HL-60/S4 treated with phorbol 12-myristate 13-acetate at 8.2 ng/mL for 4 days and 3 days (cell line): ENCODE measurements around the gene UBE2L6.

ENCODE experiments used
- in situ Hi-C: fragments of 300-500 bp; cut with MboI; formaldehyde crosslinking; loops from 2 replicates; pipeline ENCODE4 v1.15.0; 2022; ENCODE audit warnings: low sequenced_read_pairs

Gene UBE2L6

DNA sequence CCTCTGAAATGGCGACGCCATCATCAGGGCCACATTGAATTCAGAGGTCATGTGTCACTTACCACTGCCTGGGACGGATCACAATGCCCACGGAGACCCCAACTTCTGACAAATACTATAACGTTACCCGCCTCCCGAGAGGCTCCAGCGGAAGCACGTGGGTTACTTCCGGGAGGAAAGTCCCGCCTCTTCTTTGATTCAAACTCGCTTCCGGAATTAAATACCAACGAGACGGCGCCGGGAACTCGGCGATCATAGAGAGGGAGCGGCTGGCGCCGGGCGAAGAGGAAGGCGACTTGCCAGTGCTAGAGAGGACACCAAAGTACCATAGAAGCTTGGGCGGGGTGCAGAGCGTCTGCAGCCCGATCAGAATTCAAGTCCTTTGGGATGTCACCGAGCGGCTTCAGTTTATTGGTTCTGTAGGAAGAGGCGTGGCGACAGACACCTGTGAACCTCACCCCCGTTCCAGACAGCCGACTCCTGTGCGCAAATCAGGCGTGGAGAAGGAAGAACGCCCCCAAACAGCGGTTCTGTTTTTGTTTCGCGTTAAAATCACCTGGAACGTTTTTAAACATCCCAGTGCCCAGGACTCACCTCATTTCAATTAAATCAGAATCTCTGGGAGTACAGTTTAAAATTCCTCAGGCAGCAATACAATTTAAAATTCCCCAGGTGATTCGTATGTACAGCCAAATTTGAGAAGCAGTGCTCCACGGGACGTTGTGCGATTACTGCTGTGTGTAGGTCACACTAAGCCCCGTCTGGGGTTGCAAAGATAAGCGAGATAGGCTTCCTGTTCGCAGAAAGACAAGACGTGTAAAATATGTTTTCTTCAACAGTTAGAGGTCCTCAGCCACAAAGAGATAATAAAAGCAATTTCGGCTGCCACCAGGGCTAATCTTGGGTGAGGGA is 36.6 kb downstream of the UBE2L6 start, which contains the start of gene TIMM10:
TIMM10 (minus strand) TSS at position 159 of the 912 bp plus-strand sequence. CDS start 565 bp downstream, outside the sequence.
- in situ Hi-C loops, result loop anchor here (25.0 kb wide), 1 partner anchor 194 kb away; the partner anchor contains the start of genes P2RX3 and SSRP1

DNA sequence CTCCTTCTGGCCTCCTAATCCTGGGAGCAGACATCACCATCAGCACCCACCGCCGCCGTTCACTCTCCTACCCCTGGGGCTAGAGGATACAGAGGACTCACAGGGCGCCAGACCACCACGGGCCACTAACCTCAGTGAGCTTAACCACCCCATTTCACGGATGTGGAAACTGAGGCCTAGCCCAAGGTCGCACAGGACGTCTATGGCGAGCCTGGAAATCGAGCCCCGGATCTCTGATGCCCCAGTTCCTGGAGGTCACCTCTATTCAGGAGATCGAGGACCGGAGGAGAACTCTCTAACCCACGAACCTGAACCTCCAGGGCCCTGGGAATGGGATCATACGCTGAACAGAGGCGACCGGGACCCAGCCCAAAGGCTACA is 37.3 kb downstream of the UBE2L6 start:
- in situ Hi-C loops, result loop anchor here (25.0 kb wide), 1 partner anchor 193 kb away; the partner anchor contains the start of genes P2RX3 and SSRP1

DNA sequence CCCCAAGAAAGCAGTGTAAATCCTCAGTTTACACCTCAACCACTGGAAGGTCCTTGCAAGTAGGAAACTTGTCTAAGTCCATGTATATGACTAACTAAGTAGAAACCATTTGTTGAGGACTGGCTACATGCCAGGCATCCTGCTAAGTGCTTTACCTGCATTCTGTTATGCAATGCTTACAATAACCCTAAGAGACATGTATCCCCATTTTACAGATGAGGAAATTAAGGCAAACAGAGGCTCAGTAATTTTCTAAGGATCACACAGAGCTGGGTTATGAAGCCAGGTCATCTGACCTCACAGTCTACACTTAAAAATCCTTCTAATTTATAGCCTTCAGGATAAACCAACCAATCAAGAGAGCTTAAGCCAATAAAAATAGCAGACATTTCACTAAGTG is 38.5 kb downstream of the UBE2L6 start:
- in situ Hi-C loops, result loop anchor here (25.0 kb wide), 1 partner anchor 192 kb away; the partner anchor contains the start of genes P2RX3 and SSRP1

DNA sequence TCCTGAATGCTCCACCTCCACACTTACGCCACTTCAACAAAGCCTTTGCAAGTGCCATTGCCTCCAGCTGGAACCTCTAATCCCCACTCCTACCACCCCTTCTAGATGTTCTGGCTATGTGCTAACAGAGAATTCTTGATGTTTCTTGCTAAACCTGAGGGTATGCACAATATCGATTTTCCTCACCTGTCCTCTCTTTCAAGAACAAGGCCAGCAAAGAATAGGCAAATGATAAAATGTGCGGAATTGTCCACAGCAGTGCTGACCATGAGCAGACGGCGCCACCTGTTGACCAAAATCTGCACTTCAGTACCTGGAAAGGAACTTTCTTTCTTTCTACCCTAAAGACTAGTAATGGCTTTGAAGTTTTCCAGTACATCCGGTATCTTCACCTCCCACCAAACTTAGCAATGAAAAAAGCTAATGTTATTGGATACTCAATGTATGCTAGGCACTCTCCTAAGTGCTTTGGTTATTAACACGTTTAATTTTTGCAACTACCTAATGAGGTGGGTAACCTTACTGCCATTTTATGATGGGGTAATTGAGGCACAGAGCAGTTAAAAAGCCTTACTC is 40.3 kb downstream of the UBE2L6 start:
- in situ Hi-C loops, result loop anchor here (25.0 kb wide), 1 partner anchor 190 kb away; the partner anchor contains the start of genes P2RX3 and SSRP1

DNA sequence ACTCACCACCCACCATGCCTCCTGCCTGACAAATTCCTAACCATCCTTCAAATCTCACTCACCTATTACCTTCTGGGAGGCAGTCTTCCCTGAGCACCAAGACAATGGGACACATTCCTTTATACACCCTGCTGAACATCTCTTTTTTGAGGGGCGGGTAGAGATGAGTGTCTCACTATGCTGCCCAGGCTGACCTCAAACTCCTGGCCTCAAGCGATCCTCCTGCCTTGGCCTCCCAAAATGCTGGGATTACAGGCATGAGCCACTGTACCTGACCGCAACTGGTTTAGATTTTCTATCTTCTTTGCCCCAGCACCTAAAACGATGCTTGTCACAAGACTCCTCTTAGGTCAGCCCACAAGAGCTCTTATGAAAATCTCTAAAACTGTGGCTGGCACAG is 44.1 kb downstream of the UBE2L6 start:
- in situ Hi-C loops, result no loop called here

DNA sequence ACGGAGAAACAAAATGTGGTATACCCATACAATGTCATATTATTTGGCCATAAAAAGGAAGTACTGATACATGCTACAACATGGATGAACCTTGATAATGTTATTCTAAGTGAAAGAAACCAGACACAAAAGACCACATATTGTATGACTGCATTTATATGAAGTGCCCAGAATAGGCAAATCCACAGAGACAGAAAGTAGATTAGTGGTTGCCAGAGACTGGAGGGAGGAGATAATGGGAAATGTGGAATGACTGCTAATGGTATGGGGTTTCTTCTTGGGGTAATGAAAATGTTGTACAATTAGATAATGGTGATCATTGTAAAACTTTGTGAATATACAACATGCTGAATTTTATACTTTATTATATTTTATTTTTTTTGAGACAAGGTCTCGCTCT is 46.4 kb downstream of the UBE2L6 start:
- in situ Hi-C loops, result no loop called here

DNA sequence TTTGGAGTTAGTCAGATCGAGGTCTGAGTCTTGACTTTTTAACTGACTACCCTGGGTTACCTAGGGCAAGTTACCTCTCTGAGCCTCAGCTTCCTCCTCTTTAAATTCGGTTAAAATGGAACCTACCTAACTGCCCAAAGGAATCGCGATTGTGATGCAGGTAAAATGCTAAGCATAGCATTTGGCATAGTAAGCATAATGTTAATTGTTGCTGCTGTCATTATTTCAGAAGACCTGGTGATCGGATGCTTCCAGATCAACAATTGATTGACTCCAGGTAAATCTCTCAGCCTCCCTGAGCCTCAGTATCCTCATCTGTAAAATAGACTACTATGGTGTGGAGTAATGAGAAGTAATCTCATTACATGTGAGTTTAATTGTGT is 51.4 kb downstream of the UBE2L6 start:
- in situ Hi-C loops, result no loop called here

DNA sequence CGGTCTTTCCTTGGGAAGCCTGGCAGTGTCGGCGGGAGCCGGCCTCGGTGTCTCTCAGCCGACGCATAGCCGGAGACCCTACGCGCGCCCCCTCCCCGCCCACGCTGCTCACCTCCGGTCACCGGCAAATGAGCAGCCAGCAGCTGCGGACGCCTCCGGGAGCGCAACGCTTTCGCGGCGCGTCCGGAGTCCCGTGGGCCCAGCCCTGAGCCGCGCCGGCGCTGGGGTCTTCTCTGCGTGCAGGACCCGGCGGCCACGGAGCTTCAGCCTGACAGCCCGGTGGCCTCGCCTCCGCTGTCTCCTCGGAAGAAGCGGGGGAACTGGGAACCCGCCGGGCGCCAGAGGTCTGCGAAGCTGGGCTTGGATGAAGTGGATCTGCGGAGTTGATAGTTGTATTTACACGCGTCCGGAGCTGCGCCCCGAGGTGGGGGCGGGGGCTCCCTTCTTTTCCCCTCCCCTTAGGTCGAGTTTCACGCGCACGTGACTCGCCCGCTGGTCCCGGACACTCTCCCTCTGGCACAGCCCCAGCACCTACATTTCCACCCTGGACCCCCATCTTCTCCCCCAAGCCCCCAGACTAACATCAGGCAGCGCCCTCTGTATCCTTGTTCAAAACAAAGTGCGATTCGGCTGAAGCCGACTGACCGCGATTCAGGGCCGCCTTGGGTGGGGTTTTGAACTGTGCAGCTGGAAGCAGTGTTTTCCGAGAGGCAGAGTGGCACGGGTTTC is 52.0 kb downstream of the UBE2L6 start, which contains the start of gene SLC43A1:
SLC43A1 (minus strand) TSS at position 371 of the 729 bp plus-strand sequence. CDS start 1,591 bp downstream, outside the sequence.
- in situ Hi-C loops, result no loop called here

DNA sequence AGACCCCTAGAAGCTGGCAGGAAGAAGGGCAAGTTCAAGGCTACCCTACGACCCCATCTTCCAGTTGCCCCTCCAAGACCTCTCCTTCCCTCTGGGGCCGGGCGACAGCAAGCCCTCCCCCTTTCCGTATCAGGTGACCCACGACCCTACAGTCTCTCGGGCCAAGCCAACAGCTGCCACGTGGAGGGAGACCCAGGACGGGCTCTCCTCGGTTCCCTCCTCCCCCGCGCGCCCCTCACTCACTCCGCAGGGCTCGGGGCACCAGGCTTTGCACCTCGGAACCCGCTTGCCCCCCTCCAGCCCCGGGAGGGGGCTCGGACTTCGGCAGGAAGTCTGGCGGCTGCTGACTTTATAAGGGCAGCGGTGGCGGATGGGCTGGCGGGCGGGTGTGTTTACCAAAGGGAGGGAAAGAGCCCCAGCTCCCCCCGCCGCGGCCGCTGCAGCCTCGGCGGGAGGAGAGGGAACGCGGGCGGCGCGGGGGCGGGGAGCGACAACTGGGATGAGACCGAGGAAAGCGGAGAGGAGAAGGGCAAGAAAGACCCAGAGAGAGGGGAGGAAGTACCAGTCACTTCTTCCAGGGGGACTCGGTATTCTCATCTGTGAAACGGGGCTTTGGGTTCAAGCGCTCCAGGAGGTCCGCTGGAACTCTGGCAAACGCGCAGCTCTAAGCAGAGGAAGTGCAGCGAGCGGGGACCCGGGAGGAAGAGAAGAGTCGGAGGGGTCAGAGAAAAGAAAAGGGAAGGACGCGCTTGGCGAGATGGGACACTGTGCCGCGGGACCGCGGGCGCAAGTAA is 52.7 kb downstream of the UBE2L6 start:
- in situ Hi-C loops, result no loop called here

DNA sequence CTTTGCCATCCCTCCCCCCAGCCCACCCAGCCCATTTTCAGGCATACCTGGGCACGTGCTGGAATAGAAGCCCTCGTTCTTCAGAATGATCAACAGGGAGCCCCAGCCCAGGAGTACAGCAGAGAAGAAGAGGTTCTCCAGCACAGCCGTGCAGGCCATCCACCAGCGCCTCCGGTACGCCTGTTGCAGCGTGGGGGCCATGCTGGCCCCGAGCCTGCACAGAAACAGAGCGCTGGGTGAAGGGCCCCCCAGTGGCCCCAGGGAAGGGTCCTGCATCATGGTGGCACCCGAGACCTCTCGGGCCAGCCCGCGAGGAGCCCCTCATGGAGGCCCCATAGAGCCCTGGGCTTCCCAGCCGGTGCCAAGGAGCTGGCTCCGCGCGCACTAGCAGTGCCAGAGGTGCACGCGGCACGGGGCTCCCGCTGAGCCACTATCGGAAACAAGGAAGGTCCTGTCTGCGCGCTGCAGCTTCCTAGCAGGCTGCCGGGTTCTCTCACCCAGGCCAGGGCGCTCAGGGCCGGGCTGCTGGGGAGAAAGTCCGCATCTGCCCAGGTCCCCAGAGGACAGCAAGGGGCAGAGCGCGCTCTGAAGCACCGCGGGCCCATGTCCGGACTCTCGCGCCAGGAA is 53.4 kb downstream of the UBE2L6 start:
- in situ Hi-C loops, result no loop called here

DNA sequence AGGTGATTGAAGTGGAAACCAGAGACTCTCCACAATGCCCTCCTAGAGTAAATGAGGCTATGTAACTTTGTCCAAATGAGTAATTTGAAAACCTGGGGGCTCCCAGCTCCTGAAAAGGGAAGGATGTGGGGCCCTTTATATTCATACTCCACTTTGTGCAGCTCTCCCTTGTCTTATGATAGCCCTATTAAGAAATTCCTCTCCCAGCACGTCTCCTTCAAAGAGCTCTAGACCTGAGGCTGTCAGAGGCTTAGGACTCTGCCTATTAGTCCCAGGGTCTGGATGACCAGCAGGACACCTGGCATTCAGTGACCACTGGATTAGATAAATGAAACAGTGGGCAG is 54.0 kb downstream of the UBE2L6 start:
- in situ Hi-C loops, result no loop called here

DNA sequence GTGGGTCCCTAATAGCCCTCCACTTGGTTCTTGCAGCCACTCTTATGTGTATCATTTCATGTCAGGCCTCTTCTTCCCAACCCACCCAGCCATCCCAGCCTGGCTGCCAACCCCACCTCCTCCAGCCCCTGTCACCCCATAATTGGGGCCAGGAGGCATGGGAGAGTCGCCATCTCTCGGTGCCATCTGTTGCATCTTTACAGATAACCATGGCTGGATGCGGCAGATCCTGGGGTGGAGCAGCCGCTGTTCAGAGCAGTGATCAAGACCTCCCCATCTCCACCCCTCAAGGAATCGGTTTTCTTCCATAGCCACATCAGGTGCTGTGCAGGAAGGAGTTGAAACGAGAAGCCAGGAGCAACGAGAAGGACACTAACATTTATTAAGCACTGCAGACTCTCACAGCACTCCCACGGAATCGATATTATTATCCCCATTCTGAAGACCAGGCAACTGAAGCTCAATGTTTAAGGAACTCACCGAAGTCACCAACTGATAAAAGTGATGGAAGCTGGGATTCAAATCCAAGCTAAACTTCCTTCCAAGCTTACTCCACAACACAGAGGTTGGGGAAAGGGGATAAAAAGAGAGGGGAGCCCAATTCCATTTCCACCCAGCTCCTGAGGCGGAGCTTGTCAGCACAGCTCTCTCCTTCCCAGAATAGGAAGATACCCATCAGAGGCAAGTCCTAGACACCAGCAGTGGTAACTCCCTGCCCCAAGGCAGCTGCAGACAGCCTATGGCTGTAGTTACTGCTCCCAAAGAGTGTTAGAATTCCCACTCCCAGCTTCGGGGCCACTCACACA is 54.6 kb downstream of the UBE2L6 start:
- in situ Hi-C loops, result no loop called here

DNA sequence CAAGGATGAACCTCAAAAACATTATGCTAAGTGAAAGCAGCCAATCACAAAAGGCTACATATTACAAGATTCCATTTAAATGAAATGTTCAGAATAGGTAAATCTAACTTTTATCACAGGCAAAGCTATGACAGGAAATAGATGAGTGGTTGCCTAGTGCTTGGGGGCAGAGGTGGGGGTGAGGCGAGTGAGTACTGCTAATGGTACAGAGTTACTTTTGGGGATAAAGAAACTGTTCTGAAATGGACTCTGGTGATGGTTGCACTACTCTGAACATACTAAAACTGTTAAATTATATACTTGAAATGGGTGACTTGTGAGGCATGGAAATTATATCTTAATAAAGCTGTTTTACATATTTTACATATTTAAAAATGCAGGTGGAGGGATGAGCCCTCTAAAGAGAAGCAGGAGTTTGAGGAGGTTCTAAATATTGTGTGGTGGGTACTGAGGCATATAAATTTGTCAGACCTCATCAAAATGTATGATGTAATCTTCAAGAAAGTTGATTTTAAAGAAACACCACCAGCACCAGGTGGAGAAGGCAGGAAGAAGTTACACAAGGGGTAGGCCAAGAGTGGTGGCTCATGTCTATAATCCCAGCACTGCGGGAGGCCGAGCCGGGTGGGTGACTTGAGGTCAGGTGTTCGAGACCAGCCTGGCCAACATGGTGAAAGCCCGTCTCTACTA is 55.6 kb downstream of the UBE2L6 start:
- in situ Hi-C loops, result no loop called here

DNA sequence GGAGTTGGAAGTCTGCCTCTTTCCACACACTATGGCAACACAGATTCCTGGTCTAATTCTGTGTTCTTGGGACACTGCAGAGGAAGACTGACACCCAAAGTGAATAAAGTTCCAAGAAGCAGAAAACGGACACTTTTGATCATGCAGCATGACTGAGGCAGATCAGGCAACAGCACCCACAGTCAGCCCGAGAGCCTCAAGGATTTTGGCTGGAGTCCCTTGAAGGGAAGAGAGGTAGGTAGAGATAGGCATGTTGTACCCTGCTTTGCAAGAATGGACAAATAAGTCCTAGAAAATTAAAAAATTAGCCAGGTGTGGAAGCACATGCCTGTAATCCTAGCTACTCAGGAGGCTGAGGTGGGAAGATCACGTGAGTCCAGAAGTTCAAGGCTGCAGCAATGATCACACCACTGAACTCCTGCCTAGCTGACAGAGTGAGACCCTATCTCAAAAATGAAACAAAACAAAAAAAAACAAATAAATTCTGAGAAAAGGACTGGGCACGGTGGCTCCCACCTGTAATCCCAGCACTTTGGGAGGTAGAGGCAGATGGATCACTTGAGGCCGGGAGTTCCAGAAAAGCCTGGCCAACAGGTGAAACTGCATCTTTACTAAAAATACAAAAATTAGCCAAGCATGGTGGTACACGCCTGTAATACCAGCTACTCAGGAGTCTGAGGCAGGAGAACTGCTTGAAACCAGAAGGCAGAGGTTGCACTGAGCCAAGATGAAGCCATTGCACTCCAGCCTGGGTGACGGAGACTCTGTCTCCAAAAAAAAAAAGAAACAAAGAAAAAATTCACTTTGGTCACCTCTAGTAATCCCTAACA is 58.9 kb downstream of the UBE2L6 start:
- in situ Hi-C loops, result no loop called here

DNA sequence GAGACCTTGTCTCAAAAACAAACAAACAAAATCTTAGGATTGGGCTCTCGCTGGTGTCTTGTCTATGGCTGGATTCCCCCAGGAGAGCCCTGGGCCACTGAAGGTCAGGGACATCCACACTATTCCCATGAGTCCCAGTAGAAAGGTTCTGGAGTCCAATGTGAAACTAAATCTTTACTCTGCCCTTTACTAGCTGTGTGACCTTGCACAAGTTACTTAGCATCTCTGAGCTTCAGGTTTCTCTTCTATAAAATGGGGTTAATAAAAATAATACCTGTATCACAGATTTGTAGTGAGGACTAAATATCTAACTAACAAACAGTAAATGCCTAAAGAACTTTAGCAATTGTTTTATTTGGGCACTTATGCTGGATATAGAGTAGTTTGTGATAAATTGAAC is 61.0 kb downstream of the UBE2L6 start:
- in situ Hi-C loops, result no loop called here

DNA sequence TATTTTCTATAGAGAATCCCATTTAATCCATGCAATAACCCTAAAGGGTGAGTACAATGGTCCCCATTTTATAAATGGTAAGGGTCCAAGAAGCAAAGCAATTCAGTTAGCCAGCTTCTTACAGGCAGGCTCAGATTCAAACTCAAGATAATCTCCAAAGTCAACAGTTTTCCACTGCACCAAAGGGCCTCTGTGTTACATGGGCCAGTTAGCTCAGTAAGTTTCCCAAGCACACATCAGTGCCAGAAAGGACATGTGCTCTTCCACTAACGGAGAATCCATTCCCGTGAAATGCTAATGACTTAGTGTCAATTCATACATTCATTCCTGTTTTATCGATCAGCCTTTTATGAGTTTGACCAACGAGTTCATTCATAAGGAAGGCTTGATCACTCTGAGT is 63.0 kb downstream of the UBE2L6 start:
- in situ Hi-C loops, result no loop called here

DNA sequence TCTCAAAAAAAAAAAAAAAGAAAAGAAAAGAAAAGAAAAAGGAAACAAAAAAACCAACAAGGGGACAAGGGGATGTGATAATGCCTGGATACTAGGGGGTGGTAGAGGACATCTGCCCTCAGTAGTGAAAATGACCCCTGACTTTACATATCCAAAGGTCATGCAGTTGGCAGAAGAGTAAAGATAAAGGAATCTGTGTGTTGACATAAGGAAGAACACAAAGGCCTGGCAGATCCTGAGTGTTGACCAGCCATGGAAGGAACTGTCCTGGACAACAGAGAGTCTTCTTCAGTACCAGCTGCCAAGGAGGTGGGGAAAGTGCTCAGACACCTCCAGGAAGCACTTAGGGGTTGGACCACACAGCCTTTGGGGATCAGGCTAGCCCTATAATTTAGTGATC is 64.6 kb downstream of the UBE2L6 start:
- in situ Hi-C loops, result no loop called here

DNA sequence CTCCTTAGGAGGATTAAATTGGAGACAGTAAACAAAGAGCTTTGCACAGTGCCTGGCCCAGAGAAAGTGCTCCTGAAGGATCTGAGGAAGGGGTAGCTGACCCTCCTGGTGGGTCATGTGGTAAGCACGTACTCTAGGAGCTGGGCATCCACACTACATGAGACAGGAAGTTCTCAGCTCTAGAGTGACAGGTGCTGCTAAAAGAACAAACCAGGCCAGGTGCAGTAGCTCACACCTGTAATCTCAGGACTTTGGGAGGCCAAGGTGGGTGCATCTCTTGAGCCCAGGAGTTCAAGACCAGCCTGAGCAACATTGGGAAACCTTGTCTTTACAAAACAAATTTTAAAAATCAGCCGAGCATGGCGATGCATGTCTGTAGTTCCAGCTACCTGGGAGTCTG is 65.1 kb downstream of the UBE2L6 start:
- in situ Hi-C loops, result no loop called here
